HPDE6-E6E7 (cell line): Measurements from ENCODE around the gene RHOT2.
A peak's percentile ranks its signal among the peaks of the same experiment; 100 is the strongest.

Source experiments
- DNase-seq: peaks from one replicate; pipeline ENCODE4 v3.0.0; 2011; ENCODE audit warnings: missing footprints; ENCODE audit errors: extremely low spot score

RHOT2 gene

DNA sequence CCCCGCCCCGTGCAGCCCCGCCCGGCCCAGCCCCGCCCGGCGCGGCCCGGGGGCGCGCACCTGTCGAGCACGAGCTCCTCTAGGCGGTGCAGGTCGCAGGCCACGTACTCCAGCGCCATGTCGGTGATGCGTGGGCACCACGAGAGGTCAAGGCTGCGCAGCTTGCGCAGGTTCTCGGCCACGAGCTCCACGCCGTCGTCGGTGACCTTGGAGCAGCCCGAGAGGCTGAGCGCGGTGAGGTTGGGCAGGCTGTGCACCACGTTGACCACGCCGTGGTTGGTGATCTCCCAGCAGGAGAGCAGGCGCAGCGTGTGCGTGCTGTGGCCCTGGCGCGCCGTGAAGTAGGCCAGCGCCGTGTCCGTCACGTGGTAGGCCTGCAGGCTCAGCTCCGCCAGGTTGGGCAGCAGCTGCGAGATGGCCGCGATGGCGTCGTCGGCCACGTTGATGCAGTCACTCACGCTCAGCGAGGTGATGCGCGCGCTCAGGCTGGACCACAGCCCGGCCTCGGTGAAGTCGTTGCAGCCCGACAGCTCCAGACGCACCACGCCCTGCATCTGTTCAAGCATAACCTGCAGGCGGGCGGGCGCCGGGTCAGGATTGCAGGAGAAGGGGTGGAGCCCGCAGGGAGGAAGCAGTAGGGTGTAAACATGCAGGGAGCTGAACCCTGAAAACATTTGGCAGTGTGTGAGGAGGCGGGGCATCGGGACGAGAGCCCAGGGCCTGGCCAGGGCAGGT is 27.6 kb downstream of the RHOT2 start:
- no peak for DNase-seq

DNA sequence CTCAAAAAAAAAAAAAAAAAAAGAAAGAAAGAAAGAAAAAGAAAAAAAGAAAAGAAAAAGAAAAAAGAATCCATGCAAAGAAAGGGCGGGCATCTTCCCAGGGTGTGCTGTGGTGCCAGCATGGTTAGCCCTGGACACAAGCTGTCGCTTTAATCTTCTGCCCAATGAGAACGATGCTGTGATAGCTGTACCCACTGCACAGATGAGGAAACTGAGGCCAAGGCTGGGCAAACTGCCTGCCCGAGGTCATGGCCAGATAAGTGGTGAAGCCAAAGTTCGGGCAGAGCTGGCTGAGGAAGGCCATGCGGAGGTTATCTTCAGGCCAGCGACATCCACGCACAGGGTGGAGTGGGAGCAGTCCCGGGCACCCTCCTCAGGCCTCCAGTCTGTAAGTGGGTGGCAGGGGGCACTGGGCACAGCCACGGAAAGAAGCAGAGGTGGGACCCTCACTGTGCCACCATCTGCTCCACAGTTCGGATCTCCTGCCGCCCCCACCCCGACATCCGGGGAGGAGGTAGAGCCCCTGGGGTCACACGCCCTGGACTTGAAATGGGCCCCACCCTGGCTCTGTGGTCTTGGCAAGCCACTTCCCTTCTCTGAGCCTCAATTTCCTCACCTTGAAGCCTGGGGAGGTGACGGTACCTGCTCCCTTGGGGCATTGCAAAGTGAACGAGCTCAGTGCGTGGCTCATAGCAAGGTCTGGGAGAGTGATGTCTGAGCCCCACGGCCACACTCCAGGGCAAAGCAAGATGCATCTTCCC is 31.2 kb downstream of the RHOT2 start:
- DNase-seq: no peak

DNA sequence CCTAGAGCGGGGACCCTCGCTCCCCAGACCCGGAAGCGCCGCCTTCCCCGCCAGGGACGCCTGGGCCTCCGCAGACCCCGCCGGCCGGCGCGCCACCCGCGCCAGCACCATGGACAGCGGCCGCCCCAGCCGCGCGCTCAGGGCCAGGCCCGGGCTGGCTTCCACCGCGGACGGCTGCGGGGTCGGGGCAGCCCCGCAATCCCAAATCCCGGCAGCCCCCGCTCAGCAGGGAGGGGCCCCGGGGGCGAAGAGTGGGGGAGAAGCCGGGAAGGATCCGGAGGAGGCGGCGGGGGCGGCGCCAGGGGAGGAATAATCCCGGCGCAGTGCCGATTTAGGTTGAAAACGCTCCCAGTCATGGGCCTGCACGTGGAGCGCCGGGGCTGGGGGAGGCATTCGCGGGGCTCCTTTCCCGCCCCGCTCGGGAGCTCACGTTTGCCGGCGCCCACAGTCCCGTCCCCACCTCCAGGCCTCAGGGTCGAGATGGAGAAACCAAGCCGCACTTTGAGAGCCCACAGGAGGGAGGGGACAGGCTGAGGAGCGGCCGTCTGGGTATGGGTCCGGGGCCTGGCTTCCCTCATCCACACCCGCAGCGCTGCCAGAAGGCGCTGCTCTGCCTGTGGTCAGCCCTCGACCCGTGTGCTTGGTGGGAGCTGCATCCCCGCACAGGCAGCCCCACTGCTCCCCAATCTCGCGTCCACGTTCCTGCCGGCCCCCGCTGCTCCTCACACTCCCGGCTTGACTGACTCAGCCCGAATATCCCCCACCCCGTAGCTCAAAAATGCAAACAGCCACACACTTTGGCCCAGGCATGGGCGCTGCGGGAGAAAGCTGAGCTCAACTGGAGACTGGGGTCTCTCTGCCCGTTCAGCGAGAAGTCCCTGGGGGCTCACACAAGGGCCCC is 33.0 kb downstream of the RHOT2 start:
- no peak for DNase-seq

DNA sequence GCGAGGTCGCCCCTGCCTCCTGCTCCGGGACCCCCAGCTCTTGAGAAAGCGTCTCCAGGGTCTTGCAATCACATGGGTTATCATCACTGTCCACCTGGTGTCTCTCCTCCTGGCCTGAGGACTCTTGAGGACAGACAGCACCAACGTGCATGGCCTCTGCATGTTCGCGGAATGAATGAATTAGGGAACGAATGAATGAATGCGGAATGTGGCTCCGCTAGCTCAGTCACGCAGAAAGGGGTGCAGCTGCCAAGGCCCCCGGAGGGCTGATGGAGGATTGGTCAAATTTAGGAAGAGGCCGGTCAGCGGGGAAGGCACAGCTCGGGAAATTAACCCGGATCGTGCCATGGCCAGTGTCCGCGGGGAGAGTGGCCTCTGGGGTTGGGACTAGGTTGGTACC is 34.4 kb downstream of the RHOT2 start:
- DNase-seq: no peak

DNA sequence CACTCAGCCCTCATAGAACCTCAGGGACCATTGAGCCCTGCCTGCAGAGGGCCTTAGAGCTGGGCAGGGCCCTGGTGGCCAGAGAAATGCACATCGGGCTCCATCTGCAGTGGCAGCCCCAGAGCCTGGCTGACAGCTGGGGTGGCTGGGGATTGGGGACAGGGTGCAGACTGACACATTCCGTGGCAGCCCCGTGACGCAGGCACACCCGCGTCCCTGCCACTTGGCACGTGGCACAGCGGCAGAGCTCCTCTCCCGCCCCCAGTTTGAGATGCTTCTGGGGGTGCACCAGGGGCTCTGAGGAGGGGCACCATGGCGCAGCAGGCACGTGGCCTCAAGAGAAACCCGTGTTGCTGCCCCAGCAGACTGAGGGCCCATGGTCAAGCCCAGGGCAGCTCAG is 35.5 kb downstream of the RHOT2 start:
- no peak for DNase-seq

DNA sequence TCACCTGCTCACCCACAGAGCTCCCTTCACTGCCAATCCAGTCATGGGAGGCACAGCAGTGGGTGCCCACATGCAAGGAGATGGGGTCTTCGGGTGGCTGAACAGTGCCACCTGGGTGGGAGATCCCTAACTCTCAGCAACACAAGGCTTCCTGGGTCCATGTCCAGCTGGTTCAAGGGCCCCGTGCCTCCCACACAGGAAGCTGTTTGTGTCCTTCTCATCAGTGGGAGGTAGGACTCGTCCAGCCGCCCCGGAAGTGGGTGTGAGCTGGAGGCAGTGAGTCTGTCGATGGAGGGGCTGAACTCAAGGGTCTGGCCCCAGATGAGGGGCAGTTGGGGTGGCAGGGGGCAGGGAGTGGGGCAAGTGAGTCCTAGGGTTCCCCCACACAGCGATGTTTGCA is 36.1 kb downstream of the RHOT2 start:
- DNase-seq: no peak

DNA sequence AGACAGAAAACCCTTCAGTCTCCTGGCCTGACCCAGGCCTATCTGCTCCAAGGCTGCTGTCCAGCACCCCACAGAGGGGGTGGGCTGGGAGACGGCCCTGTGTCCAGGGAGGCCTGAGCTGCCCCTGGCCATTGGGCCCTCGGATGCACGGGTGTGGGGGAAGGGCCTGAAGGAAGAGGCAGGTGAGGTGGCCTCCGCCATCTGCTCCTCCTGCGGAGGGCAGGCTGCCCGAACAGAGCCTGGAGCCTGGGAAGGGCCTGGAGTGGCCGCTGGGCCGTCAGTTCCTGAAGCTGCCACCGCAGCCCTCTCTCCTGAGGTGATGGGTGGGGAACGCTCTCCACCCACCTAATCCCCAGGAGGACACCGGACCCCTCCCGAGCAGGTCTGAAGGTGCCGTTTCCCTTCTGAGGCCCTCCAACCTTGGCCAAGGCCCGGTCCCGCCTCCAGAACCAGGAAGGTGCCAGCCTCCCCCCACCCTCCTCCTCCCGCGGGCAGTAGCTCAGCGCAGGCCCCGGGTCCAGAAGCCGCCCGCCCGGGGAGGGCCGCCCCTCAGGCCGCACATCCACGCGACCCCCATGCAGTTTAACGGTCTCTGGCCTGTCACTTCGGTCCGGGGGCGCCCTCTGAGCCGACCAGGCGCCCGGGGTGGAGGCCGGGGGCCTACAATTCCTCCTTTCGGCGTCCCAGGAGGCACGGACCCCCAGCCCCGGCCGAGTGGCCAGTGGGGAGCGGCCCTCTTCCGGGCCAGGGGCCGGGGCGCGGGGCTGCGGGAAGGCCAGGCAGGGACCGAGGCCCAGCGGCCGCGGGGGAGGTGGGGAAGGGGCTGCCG is 36.8 kb downstream of the RHOT2 start:
- no peak for DNase-seq

DNA sequence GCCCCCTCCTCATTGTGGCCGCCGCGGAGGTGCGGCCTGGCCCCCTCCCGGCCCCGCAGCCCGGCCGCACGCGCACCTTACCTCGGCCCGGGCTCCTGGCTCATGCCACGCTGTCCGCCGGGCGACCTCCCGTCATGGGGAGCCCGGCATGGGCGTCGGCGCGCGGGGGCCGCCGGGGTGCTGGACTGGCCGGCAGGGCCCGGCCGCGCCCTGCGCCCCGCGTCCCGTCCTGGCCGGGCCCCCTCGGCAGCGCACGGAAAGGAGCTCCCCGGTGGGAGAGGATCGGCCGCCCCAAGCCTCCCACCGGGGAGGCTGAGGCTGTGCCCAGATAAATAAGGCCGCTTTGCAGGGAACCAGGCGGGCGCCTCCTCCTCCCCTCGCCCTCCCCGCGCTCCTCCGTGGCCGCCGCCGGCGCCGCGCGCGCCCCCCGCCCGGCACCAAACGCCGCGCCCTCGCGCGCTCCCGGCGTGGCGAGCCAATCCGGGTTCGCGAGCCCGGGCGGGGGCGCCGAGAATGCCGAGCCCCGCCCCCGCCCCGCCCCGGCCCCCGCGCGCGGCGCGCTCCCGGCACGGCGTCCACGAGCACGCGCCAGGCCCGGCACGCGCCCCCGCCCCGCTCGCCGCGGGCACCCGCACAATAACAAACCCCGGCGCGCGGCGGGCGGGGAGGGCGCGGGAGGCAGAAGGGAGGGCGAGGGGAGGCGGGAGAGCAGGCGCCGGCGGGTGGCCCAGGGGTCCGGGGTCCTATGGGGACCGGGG is 37.7 kb downstream of the RHOT2 start, which contains the start of gene FBXL16:
Gene FBXL16, minus strand, starts transcription at position 371 of the 758 bp plus-strand sequence. CDS start 8,396 bp downstream, outside the sequence.
- no peak for DNase-seq

DNA sequence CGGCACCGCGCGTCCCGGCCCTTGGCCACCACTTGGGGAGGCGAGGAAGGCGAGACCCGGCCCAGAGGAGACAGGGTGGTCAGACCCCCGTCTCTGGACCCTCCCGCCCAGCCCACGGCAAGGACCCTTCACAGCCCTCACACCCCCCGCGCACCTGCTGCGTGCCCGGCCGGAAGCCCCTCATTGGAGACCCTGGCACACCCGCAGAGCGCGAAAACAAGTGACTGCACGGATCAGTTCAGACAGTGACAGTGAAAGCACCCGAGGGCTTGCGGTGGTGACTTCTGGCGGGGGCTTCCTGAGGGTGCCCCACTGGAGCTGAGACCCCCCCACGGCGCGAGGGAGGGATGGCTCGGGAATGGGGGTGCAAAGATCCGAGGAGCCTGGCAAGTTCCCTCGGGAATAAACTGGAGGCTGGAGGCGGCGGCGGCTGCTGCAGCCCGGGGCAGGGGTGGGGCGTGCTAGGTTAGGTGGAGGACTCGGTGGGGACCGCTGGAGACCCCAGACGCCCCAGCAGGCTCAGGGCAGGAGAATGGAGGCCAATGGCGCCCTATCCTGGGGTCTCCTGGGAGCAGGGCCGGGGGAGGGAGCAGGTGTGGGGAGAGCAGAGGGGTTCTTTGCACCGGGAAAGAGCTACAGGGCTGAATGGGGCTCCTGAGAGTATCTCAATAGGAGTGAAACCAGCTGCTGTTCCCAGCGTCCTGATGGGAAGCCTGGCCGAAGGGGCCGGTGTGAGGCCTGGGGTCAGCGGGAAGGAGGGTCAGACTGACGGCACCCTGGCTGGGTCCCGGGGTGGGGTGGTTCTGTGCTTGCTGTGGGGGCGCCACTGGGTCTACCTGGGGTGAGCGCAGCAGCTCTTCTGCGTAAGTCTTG is 38.5 kb downstream of the RHOT2 start:
- no peak for DNase-seq

DNA sequence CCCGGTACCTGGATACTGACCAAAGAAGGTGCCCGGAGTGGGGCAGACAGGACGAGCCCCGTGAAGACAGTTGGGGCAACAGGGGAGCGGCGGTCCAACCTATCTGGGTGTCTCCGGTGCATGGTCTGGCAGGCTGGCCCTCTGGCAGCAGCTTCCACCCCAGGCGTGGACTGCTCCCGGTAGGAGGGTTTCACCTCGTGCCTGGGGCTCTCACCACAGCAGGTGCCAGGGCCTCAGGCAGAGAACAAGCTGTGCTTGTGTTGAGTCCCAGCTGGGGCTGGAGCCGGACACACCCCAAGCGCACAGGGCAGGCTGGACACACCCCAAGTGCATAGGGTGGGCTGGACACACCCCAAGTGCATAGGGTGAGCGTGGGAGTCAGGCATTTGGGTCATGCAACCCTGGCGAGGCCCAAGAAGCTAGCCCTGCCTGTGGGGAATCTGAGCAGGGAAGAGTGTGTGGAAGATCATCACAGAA is 39.2 kb downstream of the RHOT2 start:
- no peak for DNase-seq

DNA sequence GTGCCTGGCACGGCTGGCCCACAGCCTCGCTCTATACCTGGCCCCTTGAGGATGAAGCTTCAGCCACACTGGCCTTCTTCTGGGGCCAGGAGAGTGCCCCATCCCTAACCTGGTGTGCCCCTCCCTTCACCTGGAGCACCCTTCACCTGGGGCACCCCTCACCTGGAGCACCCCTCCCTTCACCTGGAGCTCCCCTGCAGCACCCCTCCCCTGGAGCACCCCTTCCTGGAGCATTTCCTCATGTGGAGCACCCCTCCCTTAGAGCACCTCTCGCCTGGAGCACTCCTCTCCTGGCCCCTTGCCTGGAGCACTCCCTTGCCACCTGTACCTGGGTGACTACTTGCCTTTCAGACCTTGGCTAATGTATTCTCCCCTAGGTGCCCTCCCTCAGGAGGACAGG is 40.1 kb downstream of the RHOT2 start:
- no peak for DNase-seq

DNA sequence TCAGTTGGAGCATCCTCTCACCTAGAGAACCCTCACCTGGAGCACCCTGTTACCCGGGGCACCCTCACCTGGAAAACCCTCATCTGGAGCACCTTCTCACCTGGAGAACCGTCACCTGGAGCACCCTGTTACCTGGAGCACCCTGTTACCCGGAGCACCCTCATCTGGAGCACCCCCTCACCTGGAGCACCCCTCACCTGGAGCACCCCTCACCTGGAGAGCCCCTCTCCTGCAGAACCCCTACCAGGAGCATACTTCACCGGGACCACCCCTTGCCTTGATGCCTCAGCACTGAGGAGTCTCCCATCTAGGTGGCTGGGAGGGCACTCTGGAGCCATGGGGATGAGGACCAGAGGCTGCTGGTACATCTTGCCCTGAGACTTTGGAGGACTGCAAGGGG is 41.0 kb downstream of the RHOT2 start:
- DNase-seq: no peak

DNA sequence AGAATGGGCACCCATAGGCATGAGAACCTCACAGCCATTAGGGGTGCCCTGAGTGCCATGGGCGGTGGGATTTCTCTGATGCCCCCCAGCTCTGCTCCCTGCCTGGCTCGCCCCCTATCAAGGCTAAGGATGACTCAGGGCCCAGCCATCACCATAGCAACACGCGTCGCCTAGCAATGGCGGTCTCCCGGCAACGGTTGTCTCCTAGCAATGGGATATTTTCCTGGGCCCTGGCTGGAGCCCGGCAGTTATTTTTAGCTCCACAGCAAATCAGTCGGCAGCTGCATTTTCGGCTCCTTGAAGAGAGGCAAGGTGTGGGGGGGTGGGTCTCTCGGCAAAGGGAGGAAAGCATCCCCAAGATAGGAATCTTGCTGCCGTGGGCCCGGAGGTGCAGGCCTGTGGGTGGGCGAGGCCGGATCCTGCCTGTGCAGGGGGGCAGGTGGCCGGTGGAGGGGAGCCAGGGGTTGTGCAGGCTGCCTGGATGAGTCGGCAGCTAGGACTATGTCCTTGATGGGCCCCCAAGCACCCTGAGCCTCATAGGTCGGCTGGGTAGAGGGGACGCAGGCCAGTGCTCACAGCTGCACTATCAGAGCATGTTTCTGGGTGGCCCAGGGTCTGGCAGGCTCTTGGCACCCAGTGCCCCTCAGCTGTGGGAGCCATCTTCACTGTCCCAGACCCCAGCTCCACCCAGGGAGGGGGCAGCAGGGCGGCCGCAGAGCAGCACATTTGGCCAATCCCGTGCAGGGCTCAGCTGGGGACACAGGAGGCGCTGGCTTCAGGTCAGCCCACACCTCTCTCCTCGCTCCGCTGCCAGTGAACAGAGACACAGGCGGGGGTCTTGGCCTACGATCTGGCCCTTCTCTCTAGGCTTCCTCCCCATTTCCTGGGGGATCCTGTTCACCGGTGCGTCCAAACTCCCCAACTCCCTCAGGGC is 41.9 kb downstream of the RHOT2 start:
- DNase-seq: no peak

DNA sequence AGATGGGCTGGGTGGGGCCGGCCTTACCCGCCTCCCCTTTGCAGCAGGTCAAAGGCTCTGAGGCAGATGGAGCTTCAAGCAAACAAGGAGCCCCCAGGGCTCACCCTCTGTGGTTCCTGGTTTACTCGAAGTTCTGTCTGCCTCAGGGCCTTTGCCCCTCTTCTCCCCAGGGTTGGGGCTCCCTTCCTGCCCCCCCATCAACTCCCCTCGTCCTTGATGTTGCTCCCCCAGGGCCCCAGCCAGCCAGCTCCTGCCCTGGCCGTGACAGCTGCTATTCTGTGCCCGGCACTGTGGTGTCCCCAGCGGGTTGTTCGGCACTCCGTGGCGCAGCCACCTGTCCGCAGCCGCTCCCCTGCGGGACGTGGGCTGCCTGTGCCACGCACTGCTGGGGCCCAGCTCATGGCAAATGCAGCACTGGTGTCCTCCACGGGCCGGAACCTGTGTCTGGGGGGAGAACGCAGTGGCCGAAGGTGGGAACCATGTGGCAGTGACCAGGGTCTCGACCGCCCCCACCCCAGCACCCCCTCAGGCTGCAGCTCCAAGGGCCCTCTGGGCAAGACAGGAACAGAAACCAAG is 42.7 kb downstream of the RHOT2 start:
- DNase-seq: no peak

DNA sequence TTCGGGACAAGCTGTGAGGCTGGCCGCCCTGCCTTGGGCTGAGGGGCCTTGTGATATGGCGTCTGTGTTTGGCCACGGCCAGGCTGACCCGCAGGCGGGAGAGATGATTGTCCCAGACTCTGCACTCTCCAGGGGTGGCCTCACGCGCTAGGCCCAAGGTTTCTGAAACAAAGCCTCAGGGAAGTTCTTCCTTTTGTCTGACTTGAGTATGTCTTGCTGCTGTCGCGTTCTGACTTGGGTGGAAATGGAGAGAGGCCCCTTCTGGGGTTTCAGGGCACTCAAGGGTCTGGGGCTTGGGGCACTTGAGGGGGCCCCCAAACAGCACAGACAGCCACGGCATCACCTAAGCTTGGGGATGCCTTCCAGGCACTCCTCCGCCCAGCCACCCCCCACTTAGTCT is 43.2 kb downstream of the RHOT2 start:
- DNase-seq: no peak

DNA sequence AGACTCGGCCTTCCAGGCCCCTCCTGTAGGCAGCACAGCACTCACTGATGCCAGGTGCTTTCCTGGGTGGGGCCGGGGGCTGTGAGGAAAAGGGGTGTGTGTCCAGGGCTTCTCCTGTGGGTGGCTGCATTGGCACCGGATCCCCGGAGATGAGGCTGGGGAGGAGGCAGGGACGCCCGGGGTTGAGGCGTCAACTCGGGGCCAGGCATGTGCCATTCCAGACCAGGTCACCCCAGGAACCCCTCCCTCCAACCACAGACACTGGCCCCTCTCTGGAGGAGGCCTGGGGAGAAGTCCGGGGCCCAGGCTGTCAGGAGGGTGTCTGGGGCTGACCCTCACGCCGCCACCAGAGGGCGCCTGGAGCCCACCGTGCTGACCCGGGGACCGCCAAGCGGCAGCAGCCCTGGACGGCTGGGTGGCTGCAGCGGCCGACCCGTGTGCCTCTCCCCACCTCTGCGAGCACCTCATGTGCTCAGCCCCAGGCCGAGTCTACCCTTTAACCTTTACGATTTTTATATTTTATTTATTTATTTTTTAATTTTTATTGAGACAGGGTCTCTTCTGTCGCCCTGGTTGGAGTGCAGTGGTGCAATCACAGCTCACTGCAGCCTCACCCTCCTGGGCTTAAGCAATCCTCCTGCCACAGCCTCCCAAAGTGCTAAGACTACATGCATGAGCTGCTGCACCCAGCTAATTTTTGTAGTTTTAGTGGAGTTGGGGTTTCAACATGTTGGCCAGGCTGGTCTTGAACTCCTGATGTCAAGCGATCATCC is 43.8 kb downstream of the RHOT2 start:
- DNase-seq: no peak

DNA sequence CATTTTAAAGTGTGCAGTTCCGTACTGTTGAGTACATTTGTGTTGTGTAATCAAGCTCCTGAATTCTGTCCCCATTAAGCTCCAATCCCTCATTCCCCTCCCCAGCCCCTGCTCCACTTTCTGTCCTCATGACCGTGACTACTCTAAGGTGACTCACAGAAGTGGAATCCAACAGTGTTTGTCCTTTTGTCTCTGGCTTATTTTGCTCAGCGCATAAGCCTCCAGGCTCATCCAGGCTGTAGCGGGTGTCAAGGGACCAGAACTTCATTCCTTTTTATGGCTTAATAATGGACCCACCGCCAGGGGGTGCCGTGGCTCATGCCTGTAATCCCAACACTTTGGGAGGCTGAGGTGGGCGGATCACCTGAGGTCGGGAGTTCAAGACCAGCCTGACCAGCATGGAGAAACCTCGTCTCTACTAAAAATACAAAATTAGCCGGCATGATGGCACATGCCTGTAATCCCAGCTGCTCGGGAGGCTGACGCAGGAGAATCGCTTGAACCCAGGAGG is 44.9 kb downstream of the RHOT2 start:
- DNase-seq: peak; percentile 72
